GM04504 (cell line): ENCODE data around the gene ARL4C.

Source experiments
- DNase-seq: peaks from one replicate; pipeline ENCODE4 v3.0.0-alpha.2; 2012; ENCODE audit warnings: low read depth

The ARL4C gene

GRCh38 chr2:234444893-234445292, 52.0 kb downstream of the ARL4C start:
- peak; percentile 76 for DNase-seq

GRCh38 chr2:234444242-234444730, 52.6 kb downstream of the ARL4C start:
- no peak for DNase-seq
